Cardiac muscle cell (in vitro differentiated cells and primary cell): Measurements from ENCODE around the gene CHERP. TPM values are rescaled to one million over a fixed set of nuclear protein-coding genes. Genes with fewer than 3 reads are reported as not detected.

Experiments
- DNase-seq, 2 donors: peaks; one replicate each; pipeline versions ENCODE4 v3.0.0 to v3.0.0-alpha.2; 2010 to 2017; ENCODE audit warnings: low read depth in 1 of 2, low spot score in 1 of 2
- H3K27ac ChIP-seq: fragments of 200-600 bp; sonication (generic); 2 replicates; pipeline ENCODE4 v1.5.1; 2016
- H3K27me3 ChIP-seq: fragments of 200-600 bp; sonication (generic); 2 replicates; pipeline ENCODE4 v1.6.0; 2016; ENCODE audit warnings: control low read depth
- H3K36me3 ChIP-seq: fragments of 200-600 bp; sonication (generic); 2 replicates; pipeline ENCODE4 v1.5.1; 2016; ENCODE audit warnings: control low read depth
- H3K4me1 ChIP-seq: fragments of 200-600 bp; sonication (generic); 2 replicates; pipeline ENCODE4 v1.8.1; 2017; ENCODE audit warnings: low read depth, mild to moderate bottlenecking, mixed run types
- H3K4me3 ChIP-seq: fragments of 200-600 bp; sonication (generic); 2 replicates; pipeline ENCODE4 v1.5.1; 2016; ENCODE audit warnings: mild to moderate bottlenecking
- H3K9me3 ChIP-seq: fragments of 200-600 bp; sonication (generic); 2 replicates; pipeline ENCODE4 v1.5.1; 2017; ENCODE audit warnings: low read depth, mild to moderate bottlenecking, control low read depth
- CTCF ChIP-seq: IDR thresholded peaks from 2 replicates; pipeline ENCODE4 v1.5.1; 2012; ENCODE audit warnings: low read depth, mild to moderate bottlenecking, low read length
- polyA plus RNA-seq: library from polyadenylated mRNA; unstranded; fragments of >200 nt; fragmentation: Nextera tagmentation; extraction: Ambion mirVana; gene quantifications from 2 replicates; pipeline ENCODE4 v1.2.1, GENCODE V29; 2016
- total RNA-seq: library from RNA; depleted of rRNA; stranded (reverse); fragments of >200 nt; gene quantifications from 2 replicates; pipeline ENCODE4 v1.2.3, GENCODE V29; 2016

The CHERP gene
- total RNA-seq, result 11.7 and 27.2 TPM in 2 replicates
- polyA plus RNA-seq, result 60.0 and 76.3 TPM in 2 replicates

GRCh38 chr19:16542045-16542909 is at the start of gene CHERP:
Gene CHERP (minus strand): TSS chr19:16542437. CDS start chr19:16542378, 59 bp downstream.
- H3K9me3 ChIP-seq, result no peaks in the 10 kb centered on the region
- peak; percentile 95 to 97 for DNase-seq
- peak within 1 kb of the TSS; percentile 89 for H3K27ac ChIP-seq
- no peak for TF ChIP-seq CTCF
- peak within 1 kb of the TSS; percentile 80 for H3K4me3 ChIP-seq
- no peaks in the 10 kb centered on the region for H3K27me3 ChIP-seq
- peaks cover 9% of the 10 kb centered on the region for H3K4me1 ChIP-seq
- H3K36me3 ChIP-seq, result peaks cover 5% of the 10 kb centered on the region

GRCh38 chr19:16590876-16591802 is 48.9 kb upstream of the CHERP start:
- DNase-seq, result no peak
- peaks cover 43% of the 10 kb centered on the region for H3K4me1 ChIP-seq
- no peaks in the 10 kb centered on the region for H3K9me3 ChIP-seq
- H3K36me3 ChIP-seq, result no peaks in the 10 kb centered on the region
- no peak for TF ChIP-seq CTCF
- H3K27ac ChIP-seq, result no peak overlapping the region
- H3K27me3 ChIP-seq, result no peaks in the 10 kb centered on the region
- no peak overlapping the region for H3K4me3 ChIP-seq

GRCh38 chr19:16589917-16590316 is 47.7 kb upstream of the CHERP start:
- DNase-seq, result no peak
- no peak overlapping the region for H3K4me3 ChIP-seq
- H3K36me3 ChIP-seq, result no peaks in the 10 kb centered on the region
- TF ChIP-seq CTCF, result no peak
- peaks cover 54% of the 10 kb centered on the region for H3K4me1 ChIP-seq
- no peaks in the 10 kb centered on the region for H3K27me3 ChIP-seq
- no peaks in the 10 kb centered on the region for H3K9me3 ChIP-seq
- H3K27ac ChIP-seq, result peak overlapping the region; percentile 79

- no peak for TF ChIP-seq CTCF
- H3K9me3 ChIP-seq, result no peaks in the 10 kb centered on the region
- H3K27me3 ChIP-seq, result no peaks in the 10 kb centered on the region
- H3K27ac ChIP-seq, result peak overlapping the region; percentile 79
- H3K4me3 ChIP-seq, result no peak overlapping the region
- peaks cover 61% of the 10 kb centered on the region for H3K4me1 ChIP-seq
- no peaks in the 10 kb centered on the region for H3K36me3 ChIP-seq
- no peak for DNase-seq
These were observed 46.8 kb upstream of the CHERP start for GRCh38 chr19:16588824-16589577.
